HG03139 (cell line): ENCODE data around the gene SYNE1.

Experiments
- ATAC-seq: cut with Tn5 transposase; IDR thresholded peaks from one replicate; pipeline ENCODE4 v1.9.1; 2021; ENCODE audit not compliant: unreplicated experiment

The SYNE1 gene

DNA sequence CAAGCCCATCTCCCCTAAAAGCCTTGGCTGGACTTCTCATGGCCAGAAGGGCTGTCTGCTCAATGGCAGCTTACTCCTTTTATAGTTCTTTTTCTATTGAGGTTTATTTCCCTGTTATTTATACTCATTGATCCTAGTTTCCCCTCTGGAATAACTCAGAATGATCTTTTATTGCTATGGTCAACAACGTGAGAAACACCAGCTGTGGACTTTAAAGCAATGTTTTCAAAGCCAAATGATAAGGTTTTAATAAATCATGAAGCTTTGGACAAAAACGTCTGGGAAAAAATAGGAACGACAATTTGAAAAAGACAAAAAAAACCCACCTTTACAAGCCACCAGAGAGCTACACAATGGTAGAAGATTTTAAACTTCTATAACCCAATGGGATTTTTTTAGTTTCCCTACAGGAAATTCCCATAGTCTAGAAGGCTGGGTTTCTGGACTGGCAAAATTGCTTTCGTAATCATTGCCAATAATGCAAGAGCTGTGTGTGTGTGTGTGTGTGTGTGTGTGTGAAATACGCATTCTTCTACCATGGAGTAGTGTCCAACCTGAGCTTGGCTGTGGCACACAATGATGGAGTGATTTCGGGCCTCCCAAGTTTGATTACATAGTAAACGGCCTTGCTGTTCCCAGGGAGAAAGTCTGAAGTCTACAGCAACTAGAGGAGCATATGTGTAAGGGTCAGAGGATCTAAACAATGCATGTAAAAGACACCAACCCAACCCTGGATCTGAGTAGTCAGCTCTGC, 396.0 kb downstream of the SYNE1 start:
- no peak for ATAC-seq

DNA sequence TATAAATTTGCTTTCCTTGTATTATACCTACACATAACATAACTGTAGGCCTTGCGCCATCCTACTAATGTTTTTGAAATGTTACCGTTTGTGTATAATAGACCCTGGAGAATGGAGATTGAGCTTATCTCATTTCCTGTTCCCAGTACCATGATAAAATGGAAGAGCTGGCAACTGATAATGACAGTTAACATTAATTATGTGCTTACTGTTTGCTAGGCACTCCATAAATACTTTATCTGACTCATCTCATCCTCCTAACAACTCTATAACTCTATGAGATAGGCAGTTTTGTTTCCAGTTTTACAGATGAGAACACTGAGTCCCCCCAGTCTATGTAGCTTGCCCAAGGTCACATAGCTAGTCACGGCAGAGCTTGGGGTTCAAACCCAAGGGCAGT, 396.7 kb downstream of the SYNE1 start:
- ATAC-seq, result no peak

DNA sequence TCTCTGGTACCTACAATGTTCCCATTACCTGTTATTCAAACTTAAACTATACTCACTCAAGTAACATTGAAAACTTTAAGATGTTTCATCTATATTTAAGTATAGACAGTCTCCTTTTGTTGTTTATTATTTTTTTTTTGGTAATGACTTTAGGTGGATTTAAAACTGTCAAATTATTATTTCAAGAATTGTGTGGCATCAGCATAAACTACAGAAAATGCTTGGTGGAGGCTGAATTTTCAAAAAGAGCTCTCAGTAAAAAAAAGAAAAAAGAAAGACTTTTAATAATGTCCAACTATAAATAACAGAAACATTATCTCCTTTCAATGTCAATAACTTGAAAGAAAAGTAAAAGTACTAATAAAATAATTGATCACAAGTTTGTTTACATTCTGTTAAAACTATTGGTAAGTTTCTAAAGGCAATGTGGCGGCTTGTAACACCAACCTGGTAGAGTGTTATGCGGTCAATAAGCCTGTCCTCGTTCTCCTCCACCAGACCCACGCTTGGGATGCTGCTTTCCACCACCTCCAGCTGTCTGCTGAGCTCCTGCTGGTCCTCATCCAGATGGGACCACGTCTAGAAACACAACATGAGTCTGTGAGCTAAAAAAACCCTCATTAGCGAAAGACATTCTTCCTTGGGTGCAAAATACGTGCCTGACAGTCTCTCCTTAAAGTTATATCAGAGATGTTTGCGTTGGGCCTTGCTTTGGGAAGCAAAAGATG, 400.6 kb downstream of the SYNE1 start:
- no peak for ATAC-seq

DNA sequence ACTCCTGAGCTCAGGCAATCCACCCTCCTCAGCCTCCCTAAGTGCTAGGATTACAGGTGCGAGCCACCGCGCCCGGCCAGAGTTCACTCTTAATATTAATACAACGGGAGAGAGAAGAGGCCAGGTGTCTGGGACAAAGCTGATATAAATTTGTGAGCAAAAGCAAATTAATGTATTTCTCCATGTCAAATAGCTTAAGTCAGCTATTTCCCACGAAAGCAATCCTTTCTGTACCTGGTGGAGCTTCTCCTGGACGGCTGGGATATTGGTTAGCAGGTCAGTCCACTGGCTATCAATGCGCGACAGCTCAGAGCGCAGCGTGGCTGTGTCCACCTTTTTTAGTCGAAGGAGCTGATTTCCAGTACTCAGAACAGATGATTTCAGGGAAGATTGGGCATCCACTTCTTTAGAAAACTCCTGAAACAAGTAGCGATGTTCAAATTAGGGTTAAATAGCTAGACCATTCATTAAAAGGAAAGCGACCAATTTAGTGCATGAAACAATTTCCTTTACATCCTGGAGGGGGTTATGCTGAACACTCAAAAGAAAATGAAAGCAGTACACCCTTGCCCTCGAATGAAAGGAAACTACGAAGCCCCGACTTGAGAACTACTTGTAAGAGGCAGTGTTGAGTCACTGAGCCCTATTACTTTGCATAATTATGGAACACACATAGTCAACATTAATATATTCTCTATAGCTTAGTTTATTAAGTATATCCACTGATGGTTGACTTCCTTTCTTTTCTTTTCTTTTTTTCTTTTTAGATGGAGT, 403.4 kb downstream of the SYNE1 start:
- ATAC-seq, result no peak

DNA sequence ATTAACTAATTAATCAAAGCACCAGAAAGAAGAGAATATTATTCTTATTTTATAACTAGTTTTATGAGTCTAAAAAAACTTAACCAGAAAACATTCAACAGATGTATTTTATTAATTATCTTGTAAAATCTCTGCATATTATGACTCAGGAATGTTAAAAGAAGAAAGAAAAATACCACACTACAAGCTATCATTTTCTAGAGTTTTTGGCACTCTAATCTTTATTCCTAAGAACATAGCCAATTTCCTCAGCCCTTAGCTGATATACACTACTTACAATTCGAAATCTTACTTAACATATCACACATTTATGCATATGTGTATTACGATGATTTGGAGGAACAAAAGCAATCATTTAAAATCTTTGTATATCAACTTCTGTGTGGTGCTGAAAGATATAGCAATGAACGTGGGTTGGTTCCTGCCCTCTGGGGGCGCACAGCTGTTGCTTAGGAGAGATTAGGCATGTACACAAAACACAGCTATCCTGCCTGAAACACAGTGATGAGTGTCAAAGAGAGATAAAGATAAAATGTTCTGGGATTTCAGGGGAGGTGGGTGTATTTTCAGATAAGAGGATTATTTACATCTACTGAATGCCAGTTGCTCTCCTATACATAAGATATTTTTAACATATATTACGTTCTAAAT, 404.5 kb downstream of the SYNE1 start:
- ATAC-seq, result no peak

DNA sequence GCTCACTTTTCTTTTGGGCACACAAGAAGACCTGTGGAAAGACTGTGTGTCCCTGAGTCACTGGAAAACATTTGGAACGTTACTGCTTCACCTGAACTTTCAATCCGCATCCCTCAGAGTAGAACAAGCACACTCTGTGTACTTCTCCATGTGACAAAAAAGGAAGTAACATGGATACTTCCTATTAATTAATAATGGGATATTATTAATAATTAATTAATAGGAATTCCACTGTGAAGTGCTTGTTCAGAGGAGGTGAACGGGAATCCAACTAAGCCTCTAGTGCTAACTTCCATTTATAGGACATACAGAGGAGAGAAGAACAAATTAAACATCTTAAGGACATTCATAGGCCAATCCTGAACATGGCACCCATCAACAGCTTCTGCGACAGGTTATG, 407.8 kb downstream of the SYNE1 start:
- ATAC-seq, result no peak

DNA sequence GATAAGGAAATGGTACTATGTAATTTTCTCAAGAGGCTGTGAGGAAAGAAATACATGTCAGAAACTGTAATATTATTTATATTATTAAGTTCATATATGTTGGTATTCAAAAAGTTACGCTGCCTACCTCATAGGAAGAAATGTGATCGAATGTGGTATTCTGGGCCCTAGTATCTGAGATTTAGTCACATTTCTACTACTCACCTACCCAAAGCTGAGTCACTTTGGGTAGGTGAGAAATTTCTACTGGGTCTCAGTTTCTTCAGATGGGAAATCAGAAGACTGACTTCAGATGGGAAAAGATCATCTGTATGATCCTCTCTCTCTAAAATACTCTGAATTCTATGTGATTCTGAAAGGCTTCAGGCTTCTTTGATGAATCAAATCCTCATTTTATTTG, 411.0 kb downstream of the SYNE1 start:
- ATAC-seq, result no peak

DNA sequence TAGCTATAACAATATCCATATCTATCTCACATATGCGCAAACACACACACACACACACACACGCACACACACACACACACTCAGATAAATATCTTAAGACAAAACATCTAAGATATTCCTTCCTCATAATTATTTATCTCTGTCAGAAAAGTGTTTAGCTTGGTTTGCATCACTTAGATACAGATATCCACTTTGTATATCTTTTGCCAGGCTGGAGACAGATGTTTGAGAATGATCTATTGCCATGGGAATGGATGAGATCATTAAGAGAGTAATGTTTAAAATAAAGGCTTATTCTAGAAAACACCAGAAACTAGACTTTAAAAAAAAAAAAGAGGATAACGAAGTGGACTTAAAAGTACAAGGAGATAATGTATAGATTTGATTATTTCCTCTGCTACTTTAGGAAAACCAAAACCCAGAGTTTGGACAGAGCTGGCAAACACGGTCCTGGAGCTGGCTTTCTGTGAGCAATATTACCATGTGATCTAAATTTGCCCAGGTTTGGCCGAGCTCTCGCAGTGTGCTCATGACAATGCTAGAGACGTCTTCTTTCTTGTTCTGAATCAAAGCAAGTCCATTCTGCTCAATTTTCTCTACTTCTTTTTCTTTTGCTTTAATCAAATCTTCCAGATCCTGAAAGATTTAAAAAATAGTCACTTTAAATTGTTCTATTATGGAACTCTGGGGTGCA, 411.8 kb downstream of the SYNE1 start:
- ATAC-seq, result no peak

DNA sequence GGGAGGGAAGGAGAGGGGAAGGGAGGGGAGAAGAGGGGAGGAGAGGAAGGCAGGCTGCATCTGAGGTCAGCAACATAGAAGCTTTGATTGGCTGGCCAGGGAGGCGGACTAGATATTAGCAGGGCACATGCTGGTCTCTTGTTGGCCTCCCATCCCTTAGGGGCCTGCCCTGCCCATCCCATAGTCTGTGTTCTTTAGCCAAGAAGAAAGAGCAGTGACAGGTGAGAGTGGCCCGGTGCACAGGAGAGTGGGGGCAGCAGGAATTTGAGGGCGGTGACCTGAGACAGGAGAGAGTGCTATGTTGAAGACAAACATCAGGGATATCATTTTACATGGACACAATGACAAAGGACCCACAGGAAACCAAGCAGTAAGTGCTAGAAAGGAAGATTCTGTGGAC, 413.5 kb downstream of the SYNE1 start:
- no peak for ATAC-seq

DNA sequence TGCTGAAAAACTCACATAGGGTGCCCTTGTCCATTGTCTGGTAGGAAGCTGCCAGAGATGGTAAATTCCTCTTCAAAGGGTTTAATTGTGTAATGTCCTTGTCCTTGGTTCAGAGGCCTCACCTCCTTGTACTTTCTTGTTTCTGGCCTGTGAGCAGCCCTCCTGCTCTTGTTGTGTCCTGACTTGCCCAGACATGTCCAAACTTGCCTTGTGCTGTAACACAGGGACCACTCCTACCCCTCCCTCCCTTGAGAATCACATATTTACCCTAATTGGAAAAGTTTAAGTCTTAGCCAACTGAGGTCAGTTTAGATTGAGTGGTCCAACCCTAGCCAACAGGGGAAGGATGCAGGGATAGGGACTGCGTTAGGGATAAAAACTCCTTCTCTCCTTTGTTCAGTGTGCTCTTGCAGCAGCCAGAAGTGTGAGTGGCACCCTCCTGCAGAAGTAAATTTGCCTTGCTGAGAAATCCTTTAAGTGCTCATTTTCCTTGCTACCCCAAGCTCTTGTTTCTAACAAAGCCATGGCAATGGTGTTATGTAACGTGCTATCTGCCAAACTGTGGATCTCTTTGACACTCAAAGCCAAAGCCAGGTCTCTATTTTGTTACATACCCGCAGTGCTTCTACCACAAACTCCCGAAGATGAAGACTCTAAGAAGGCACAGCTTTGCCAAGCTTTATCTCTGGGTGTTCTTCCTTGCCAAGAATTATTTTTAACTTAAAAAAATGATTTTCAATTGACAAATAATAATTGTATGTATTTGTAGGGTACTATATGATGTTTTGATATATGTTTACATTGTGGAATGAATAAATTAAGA, 415.1 kb downstream of the SYNE1 start:
- no peak for ATAC-seq

DNA sequence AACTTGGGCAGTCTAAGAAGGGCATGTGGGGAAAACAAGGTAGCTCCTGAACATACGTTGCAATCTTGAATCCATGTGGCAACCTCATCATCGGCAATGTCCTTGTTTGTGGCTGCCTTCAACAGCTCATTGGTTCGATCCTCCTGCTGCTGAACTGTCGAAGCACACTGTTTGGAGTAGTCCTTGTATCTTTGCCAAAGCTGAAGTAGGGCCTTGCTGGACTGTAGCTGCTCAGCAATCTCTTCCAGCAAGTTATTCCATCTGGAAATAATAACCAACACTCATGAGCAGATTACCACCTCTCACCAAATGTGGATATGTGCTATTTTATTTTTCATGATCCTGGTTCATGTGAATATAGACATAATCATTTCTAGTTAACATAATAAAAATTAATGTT, 416.4 kb downstream of the SYNE1 start:
- ATAC-seq, result no peak

DNA sequence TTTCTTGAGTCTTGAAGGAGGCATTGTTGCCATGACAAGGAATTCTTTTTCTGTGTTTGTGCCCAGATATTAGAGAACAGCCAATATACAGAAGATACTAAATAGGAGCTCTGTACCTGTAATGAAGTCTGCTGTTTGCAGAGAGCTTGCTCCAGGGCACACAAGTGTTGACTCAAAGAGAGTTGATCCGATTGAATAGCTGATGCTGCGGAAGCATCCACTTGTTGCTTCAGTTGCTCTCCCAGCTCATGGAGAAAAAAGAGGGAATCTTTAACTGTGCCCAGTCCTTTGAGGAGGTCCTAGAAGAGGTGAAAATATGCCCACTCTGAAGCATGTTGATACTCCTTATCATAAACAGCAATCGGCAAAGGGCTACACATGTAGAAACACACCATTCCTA, 418.3 kb downstream of the SYNE1 start:
- ATAC-seq, result no peak

DNA sequence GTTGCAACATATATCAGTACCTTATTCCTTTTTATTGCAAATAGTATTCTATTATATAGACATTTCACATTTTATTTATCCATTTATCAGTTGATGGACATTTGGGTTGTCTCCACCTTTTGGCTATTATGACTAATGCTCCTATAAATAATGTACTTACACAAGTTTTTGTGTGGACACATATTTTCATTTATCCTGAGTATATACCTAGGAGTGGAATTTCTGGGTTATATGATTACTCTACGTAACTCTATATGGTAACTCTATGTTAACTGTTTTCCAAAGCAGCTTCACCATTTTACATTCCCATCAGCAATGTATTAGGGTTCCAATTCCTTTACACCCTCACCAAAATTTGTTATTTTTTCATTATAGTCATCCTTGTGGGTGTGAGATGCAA, 424.7 kb downstream of the SYNE1 start:
- no peak for ATAC-seq

DNA sequence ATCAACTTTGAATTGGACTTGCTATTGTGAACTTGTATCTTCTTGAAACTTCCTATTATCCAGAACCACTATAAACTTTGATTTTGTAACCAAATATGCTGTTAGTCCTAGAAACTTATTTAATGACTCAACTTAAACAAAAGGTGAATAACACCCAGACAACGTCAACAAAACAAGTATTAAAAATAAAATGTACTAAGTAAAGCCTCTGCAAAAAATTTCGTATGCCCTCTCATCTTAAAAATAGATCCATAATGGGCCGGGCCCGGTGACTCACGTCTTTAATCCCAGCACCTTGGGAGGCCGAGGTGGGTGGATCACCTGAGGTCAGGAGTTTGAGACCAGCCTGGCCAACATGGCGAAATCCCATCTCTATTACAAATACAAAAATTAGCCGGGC, 428.0 kb downstream of the SYNE1 start:
- ATAC-seq, result no peak

DNA sequence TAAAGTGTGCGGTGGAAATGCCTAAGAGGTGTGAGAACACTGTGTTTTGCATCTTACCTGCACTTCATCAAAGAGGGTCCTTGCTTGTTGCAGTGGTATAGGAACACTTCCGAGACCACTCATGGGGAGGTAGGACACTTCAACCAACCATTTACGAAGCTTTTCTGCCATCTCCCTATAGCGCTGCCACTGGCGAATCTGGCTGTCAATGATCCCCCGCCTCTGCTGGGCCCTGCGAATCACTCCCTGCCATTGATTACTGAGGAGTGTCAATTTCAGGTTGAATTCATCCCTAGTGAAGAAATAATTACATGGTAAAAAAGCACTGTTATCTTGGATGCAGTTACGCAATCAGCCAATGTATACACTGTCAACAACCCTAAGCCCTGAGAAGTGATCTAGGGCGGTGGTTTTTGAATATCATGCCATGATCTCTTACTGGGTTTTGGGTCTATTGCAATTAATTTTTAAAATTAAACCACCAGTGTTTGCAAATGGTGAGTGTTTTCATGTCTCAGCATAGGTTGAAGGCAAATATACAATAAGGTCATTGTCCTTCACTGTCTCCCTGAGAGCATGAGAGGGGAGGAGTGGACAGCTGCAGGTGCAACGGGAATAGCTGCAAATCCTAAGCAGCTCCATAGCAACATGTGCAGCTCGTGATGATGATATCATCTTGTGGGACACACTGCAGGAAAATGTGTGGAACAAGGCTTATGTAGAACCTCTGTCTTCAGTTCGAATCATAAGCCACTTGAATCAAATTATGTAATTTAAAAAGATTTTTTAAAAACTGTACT, 429.0 kb downstream of the SYNE1 start:
- ATAC-seq, result no peak

DNA sequence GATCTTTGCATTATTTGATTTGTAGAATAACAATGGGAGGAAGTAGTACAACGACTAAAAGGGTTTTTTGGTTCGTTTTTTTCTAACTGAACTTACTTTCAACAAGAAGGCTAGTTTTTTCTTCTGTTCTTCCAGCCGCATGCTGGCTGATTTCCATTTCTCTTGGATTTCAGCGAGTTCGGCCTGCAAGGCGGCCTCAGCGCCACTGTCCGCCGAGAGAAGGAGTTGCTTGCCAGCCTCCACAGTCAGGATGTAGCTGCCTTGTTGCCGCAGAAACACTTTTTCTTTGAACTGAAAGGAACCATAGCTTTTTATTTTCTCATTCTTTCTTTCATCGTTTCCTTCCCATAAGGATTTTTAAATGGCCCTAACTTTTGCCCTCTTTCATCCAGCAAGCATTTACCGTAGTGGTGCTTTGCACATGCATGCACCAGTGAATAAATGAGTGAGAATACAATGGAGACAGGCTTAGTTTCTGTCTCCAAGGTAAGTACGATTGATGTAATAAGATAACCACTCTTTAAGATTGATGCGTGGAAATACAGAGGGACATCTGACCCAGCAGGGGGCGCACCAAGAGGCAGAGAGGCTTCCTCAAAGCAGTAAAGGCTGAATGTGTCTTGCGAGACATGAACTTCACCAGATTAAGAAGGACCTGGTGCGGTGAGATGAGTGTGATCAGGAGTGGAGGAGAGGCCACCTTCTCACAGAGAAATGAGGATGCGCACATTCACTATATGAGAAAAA, 430.9 kb downstream of the SYNE1 start:
- no peak for ATAC-seq

DNA sequence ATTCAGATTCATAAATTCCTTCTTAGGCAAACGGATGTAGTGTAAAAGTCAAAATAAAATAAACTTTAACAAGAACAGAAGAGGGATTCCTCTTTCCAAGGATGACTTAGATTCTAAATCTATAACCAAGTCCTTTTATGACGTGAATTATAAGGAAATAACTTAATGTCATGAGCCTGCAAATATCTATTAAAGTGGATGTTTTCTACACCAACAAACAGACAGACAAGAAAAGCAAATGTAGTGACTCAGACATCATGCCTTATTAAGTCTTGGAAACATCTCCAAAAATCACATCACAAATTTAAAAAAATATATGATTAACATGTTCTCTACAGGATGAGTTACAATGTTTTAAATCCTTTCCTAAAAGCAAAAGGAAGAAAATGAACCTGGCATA, 432.6 kb downstream of the SYNE1 start:
- no peak for ATAC-seq

DNA sequence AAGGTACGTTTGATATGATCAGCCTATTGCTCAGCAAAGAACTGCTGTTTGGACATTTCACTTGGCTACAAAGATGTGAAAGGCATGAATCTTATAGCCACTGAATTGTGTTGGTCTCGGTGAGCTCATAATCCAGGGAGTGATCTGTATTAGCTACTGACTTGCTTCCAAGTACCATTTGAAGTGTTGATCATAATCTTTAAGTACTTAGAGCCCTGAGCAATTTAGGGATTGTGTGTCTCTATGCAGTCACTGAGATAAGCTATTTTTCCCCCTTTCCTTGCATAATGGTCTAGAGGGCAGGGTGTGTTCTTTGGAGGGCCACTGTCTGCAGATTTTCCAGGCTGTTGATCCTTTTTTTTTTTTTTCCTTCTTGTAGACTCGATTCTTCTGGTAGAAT, 436.0 kb downstream of the SYNE1 start:
- ATAC-seq, result no peak

DNA sequence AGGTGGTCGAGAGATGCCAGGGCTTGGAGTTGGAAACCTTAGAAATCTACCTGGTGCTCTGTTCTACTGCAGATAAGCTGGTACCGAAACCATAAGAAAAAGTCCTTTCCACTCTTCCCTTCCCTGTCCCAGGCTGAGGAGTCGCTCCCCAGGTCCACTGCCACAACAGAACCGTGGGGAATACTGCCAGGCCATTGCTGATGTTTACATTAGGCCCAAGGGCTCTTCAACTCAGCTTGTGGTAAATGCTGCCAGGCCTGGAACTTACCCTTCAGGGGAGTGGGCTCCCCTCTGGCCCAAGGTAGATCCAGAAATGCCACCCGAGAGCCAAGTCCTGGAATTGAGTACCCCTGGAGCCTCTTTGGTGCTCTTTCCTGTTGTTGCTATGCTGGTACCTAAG, 441.3 kb downstream of the SYNE1 start:
- ATAC-seq, result no peak
